Aorta (tissue), 5 donors: Measurements from ENCODE around the gene HSP90AA1. TPM values are rescaled to one million over a fixed set of nuclear protein-coding genes. Genes with fewer than 3 reads are reported as not detected.
"Not testable (repeated sequence)": the region's sequence is repeated elsewhere in the genome, so short reads cannot be mapped to it uniquely, and the experiment has no call there.

ENCODE experiments used
- ATAC-seq: fragments of 200-7000 bp; cut with Tn5 transposase; one replicate; pipeline ENCODE4 v1.9.1; 2022; ENCODE audit warnings: moderate library complexity; ENCODE audit not compliant: low FRiP score
- DNase-seq, 2 donors: peaks; one replicate each; pipeline ENCODE4 v3.0.0-alpha.2; 2020
- H3K27ac ChIP-seq, 2 donors: one replicate each; pipeline ENCODE4 v1.5.1; 2013; ENCODE audit warnings: low read length in 2 of 2, mild to moderate bottlenecking in 2 of 2, moderate library complexity in 2 of 2, control low read depth in 1 of 2, inconsistent platforms in 1 of 2, low read depth in 1 of 2
- H3K27me3 ChIP-seq, 2 donors: one replicate each; pipeline ENCODE4 v1.6.1; 2013; ENCODE audit warnings: control low read depth in 1 of 2, low read length in 1 of 2, mild to moderate bottlenecking in 1 of 2, moderate library complexity in 1 of 2; ENCODE audit not compliant: insufficient read depth in 2 of 2, control insufficient read depth in 1 of 2
- H3K36me3 ChIP-seq, 2 donors: one replicate each; pipeline ENCODE4 v1.6.1; 2013; ENCODE audit warnings: control low read depth in 1 of 2, low read length in 1 of 2, mild to moderate bottlenecking in 1 of 2; ENCODE audit not compliant: insufficient read depth in 2 of 2, control insufficient read depth in 1 of 2
- H3K4me1 ChIP-seq, 2 donors: one replicate each; pipeline ENCODE4 v1.6.1; 2013; ENCODE audit warnings: low read length in 2 of 2, control low read depth in 1 of 2, mild to moderate bottlenecking in 1 of 2, moderate library complexity in 1 of 2; ENCODE audit not compliant: insufficient read depth in 2 of 2, control insufficient read depth in 1 of 2
- H3K4me3 ChIP-seq, 2 donors: one replicate each; pipeline ENCODE4 v1.5.1; 2013; ENCODE audit warnings: low read length in 2 of 2, control low read depth in 1 of 2, mild to moderate bottlenecking in 1 of 2
- H3K9me3 ChIP-seq: one replicate; pipeline ENCODE4 v1.6.1; 2013; ENCODE audit warnings: mild to moderate bottlenecking, low read length; ENCODE audit not compliant: control insufficient read depth
- WGBS, 2 donors: extraction: QIAGEN DNeasy Blood & Tissue Kit; methylation state at CpG; one replicate each; pipeline ENCODE4 v1.1.7; 2013; 5-methylcytosine and 5-hydroxymethylcytosine counted together
- intact Hi-C, 2 donors: fragments of 100-400 bp; cut with DNase I; formaldehyde crosslinking; loops; one replicate each; pipeline versions ENCODE4 v1.14.2 to v1.15.0; 2022
- polyA plus RNA-seq, 2 donors: library from polyadenylated mRNA; stranded (reverse); fragments of 200-250 nt; gene quantifications; one replicate each; pipeline ENCODE4 v1.2.3, GENCODE V29; 2013
- total RNA-seq, 2 donors: library from RNA; stranded (reverse); fragmentation: NEBNext Ultra II Directional; extraction: Animal tissue kit (Norgen Biotek cat#: 25700); gene quantifications; one replicate each; pipeline ENCODE4 v1.2.1, GENCODE V29; 2021
- donor health status: healthy with polysubstance abuse.
- donor health status: Bipolar disorder and iron deficiency.
- donor health status: DM: no; HTN: no; CAD: no.
- donor health status: DM: no; HTN: no; CAD: no.
- donor health status: DM: yes; HTN: yes; CAD: no.

Gene HSP90AA1
- total and polyA plus RNA-seq, 4 donors = 189 to 379 (median 263) TPM

GRCh38 chr14:102081231-102082080 lies 5.4 kb downstream of the HSP90AA1 start:
- H3K4me3 ChIP-seq = no peak overlapping the region
- no peaks in the 10 kb centered on the region for H3K9me3 ChIP-seq
- H3K36me3 ChIP-seq = peaks cover 5 to 8% of the 10 kb centered on the region in 2 donors
- no peaks in the 10 kb centered on the region for H3K27me3 ChIP-seq
- DNase-seq (no peak), ATAC-seq (no peak)
- intact Hi-C loops = loop anchor here (10.0 kb wide), 1 partner anchor 233 kb away; the partner anchor contains the start of gene ZNF839 (in 2 of the 2)
- 76 to 81% methylated on average over 7 of the region's 7 CpGs for WGBS, 2 donors
- peaks cover 0 to 2% of the 10 kb centered on the region in 2 donors for H3K4me1 ChIP-seq
- no peak overlapping the region for H3K27ac ChIP-seq

GRCh38 chr14:102080183-102081080 lies 6.4 kb downstream of the HSP90AA1 start:
- WGBS, 2 donors = 76 to 77% methylated on average over 14 of the region's 14 CpGs
- Histone ChIP-seq H3K27me3 (no peaks in the 10 kb centered on the region), H3K27ac (no peak overlapping the region), H3K4me1 (peaks cover 0 to 2% of the 10 kb centered on the region in 2 donors), H3K9me3 (no peaks in the 10 kb centered on the region), H3K4me3 (no peak overlapping the region), H3K36me3 (peaks cover 5 to 8% of the 10 kb centered on the region in 2 donors)
- intact Hi-C loops = loop anchor here (10.0 kb wide), 1 partner anchor 234 kb away; the partner anchor contains the start of gene ZNF839 (in 2 of the 2)
- no peak for ATAC-seq
- no peak for DNase-seq

- intact Hi-C loops = no loop called here
These were observed 7.2 kb downstream of the HSP90AA1 start for GRCh38 chr14:102079700-102079979.

GRCh38 chr14:102078831-102079699 lies 7.8 kb downstream of the HSP90AA1 start:
- H3K36me3 ChIP-seq = peaks cover 0 to 8% of the 10 kb centered on the region in 2 donors
- no peaks in the 10 kb centered on the region for H3K9me3 ChIP-seq
- 94% methylated on average over 10 of the region's 10 CpGs for WGBS, 2 donors
- H3K4me3 ChIP-seq = no peak overlapping the region
- DNase-seq = peak in 1 of 2 donors; percentile 27
- no peaks in the 10 kb centered on the region for H3K4me1 ChIP-seq
- ATAC-seq = no peak
- intact Hi-C loops = no loop called here
- H3K27ac ChIP-seq = no peak overlapping the region
- H3K27me3 ChIP-seq = no peaks in the 10 kb centered on the region

More at GRCh38 chr14:102079700-102079979, 7.2 kb downstream of the HSP90AA1 start:
- no peak overlapping the region for H3K27ac ChIP-seq
- DNase-seq (peak in 1 of 2 donors; percentile 33), ATAC-seq (no peak)
- no peaks in the 10 kb centered on the region for H3K4me1 ChIP-seq
- H3K27me3 ChIP-seq = no peaks in the 10 kb centered on the region
- H3K36me3 ChIP-seq = peaks cover 0 to 8% of the 10 kb centered on the region in 2 donors
- H3K4me3 ChIP-seq = no peak overlapping the region
- H3K9me3 ChIP-seq = no peaks in the 10 kb centered on the region

GRCh38 chr14:102078361-102078791 lies 8.5 kb downstream of the HSP90AA1 start:
- H3K36me3 ChIP-seq, ATAC-seq, H3K27me3 ChIP-seq, H3K4me1 ChIP-seq, H3K9me3 ChIP-seq, intact Hi-C loops, H3K27ac ChIP-seq, H3K4me3 ChIP-seq: not testable (repeated sequence)
- DNase-seq = peak in 1 of 2 donors; percentile 48
- 94 to 95% methylated on average over 11 of the region's 11 CpGs for WGBS, 2 donors

- peak in 1 of 2 donors; percentile 36 for DNase-seq
- WGBS, 2 donors = 85 to 88% methylated on average over 5 of the region's 5 CpGs
- H3K27ac ChIP-seq = no peak overlapping the region
These were observed 9.5 kb downstream of the HSP90AA1 start for GRCh38 chr14:102077382-102077709.

GRCh38 chr14:102075155-102075554 lies 11.7 kb downstream of the HSP90AA1 start:
- peak in 1 of 2 donors; percentile 36 for DNase-seq
- no peak overlapping the region for H3K4me3 ChIP-seq
- H3K36me3 ChIP-seq = peaks cover 0 to 4% of the 10 kb centered on the region in 2 donors
- ATAC-seq = no peak
- no peaks in the 10 kb centered on the region for H3K4me1 ChIP-seq
- no peaks in the 10 kb centered on the region for H3K9me3 ChIP-seq
- WGBS, 2 donors = 90 to 98% methylated on average over 4 of the region's 4 CpGs
- intact Hi-C loops = no loop called here
- H3K27ac ChIP-seq = no peak overlapping the region
- H3K27me3 ChIP-seq = no peaks in the 10 kb centered on the region

More at GRCh38 chr14:102077382-102077709, 9.5 kb downstream of the HSP90AA1 start:
- Histone ChIP-seq H3K4me3 (no peak overlapping the region), H3K27me3 (no peaks in the 10 kb centered on the region), H3K4me1 (no peaks in the 10 kb centered on the region), H3K36me3 (peaks cover 0 to 8% of the 10 kb centered on the region in 2 donors), H3K9me3 (no peaks in the 10 kb centered on the region)
- intact Hi-C loops = no loop called here
- ATAC-seq = no peak

GRCh38 chr14:102074415-102074964 lies 12.4 kb downstream of the HSP90AA1 start:
- no peak overlapping the region for H3K27ac ChIP-seq
- ATAC-seq (no peak), DNase-seq (no peak)
- no peak overlapping the region for H3K4me3 ChIP-seq
- peaks cover 0 to 2% of the 10 kb centered on the region in 2 donors for H3K36me3 ChIP-seq
- H3K27me3 ChIP-seq = no peaks in the 10 kb centered on the region
- intact Hi-C loops = no loop called here
- H3K9me3 ChIP-seq = no peaks in the 10 kb centered on the region
- no peaks in the 10 kb centered on the region for H3K4me1 ChIP-seq
- 94 to 96% methylated on average over 4 of the region's 4 CpGs for WGBS, 2 donors
